HG03060 (cell line): Measurements from ENCODE around the gene DUOX2.
"Not testable (repeated sequence)": the region's sequence is repeated elsewhere in the genome, so short reads cannot be mapped to it uniquely, and the experiment has no call there.

ENCODE experiments used
- ATAC-seq: cut with Tn5 transposase; IDR thresholded peaks from one replicate; pipeline ENCODE4 v1.9.1; 2021; ENCODE audit warnings: low read depth, moderate number of reproducible peaks; ENCODE audit not compliant: unreplicated experiment

DUOX2 gene

DNA sequence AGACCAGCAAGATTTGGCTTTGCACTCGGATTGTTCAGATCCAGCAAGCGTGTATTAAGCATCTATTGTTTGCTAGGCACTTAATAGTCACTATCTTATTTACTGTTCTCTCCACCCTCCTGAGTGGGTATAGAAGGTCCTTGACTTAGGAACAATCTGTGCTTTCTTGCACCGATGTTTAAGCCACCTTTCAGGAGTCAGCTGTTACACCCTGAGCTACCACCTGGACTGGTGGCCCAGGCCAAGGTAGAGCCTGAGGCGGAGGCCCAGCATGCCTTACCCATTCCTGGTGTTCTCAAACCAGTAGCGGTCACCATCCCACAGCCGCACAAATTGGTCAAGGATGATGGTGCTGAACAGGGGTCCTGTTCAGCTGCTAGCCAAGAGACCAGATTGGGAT, 25.8 kb upstream of the DUOX2 start:
- no peak for ATAC-seq

- ATAC-seq, result no peak
These were observed 25.1 kb upstream of the DUOX2 start for GRCh38 chr15:45138814-45139765.

GRCh38 chr15:45137703-45138102, 23.7 kb upstream of the DUOX2 start:
- ATAC-seq, result no peak

DNA sequence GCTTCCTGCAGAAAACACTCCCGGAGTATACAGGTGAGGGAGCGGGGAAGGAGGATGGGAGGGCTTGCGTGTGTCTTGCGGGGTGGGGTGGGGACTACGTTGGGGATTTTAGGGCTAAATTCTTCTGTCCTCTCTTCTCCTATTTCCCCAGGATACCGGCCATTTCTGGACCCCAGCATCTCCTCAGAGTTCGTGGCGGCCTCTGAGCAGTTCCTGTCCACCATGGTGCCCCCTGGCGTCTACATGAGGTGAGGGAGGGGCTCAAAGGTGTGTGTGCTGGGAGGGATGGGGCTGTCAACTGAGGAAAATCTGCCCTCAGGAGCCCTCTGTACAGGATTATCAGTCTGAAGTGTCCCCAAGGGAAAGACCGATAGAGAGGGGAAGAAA, 22.4 kb upstream of the DUOX2 start:
- no peak for ATAC-seq

DNA sequence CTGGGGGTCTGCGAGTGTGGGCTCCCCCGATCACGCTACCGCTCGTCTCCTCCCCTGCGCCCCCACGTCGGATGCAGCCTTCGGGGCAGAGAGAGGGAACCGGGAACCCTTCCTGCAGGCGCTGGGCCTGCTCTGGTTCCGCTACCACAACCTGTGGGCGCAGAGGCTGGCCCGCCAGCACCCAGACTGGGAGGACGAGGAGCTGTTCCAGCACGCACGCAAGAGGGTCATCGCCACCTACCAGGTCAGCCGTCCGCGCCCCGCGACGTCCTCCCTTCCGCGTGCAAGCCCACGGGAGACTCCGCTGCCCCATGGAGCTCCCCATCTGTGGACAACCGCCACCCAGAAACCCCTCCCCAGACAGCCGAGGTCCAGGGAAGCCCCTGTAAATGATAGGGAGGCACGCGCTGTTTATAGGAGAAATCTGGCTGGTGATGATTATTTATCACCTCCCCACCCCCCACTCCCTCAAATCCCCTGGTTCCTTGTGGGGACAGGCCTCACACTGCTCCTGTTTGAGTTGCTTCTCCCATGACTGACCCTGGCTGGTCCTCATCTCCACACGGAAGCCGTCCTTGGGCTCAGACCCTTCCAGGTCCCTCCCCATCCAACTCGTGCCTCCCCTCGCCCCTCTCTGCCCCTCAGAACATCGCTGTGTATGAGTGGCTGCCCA, 21.9 kb upstream of the DUOX2 start:
- ATAC-seq, result not testable (repeated sequence)

DNA sequence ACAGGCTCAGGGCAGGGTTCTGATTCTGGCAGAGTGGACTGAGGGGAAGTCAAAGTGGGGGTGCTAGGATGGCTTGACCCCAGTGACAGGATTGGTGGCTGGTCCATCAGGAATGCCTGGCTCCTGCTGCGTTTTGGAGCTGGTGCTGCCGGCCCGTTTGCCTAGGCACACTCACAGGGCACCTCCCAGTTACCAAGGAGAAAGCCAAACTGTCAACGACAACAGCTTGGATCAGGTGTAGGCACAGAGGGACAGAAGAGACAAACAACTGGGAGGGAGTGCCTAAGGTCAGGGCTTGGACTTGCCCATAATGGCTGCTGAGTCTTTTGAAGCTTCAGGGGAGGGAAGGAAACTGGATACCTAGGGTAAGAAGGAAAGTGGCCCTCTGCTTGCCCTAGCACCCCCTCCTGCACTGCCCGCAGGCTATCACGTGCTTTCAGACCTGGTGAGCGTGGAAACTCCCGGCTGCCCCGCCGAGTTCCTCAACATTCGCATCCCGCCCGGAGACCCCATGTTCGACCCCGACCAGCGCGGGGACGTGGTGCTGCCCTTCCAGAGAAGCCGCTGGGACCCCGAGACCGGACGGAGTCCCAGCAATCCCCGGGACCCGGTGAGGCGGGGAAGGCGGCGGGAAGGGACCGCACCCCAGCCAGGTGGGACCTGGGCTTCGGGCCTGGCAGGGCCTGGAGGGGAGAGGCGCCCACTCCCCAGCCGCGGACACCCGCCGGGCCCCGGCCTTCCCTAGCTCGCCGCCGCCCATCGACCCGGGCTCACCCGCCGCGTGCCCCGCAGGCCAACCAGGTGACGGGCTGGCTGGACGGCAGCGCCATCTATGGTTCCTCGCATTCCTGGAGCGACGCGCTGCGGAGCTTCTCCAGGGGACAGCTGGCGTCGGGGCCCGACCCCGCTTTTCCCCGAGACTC, 21.0 kb upstream of the DUOX2 start:
- ATAC-seq, result no peak

DNA sequence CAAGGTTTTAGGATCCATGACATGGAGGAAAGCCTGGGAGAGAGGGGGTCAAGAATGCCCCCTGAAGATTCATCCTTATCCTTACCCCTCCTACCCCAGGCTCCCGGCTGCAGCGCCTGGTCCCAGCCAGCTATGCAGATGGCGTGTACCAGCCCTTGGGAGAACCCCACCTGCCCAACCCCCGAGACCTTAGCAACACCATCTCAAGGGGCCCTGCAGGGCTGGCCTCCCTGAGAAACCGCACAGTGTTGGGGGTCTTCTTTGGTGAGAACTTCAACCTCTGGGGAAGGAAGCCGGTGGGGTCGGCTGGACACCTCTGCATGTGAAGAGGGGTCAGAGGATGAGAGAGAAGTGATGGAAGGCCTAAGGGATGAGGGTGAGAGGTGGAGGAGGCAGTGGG, 20.1 kb upstream of the DUOX2 start:
- ATAC-seq, result no peak

DNA sequence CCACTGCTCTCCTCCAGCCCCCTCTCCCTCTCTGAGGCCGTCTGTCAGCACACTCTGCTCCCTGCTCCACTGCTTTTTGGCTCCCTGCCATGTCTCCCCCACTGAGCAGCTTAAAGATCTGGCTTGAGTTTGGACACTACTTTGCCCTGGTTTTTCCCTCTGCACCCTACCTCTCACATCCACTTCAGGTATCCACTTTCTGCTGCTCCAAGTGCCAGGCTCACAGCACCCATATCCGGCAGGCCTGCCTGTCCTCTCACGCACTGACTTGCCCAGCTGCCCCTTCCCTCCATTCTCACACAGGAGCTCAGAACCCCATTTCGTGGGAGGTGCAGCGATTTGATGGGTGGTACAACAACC, 19.6 kb upstream of the DUOX2 start:
- no peak for ATAC-seq

DNA sequence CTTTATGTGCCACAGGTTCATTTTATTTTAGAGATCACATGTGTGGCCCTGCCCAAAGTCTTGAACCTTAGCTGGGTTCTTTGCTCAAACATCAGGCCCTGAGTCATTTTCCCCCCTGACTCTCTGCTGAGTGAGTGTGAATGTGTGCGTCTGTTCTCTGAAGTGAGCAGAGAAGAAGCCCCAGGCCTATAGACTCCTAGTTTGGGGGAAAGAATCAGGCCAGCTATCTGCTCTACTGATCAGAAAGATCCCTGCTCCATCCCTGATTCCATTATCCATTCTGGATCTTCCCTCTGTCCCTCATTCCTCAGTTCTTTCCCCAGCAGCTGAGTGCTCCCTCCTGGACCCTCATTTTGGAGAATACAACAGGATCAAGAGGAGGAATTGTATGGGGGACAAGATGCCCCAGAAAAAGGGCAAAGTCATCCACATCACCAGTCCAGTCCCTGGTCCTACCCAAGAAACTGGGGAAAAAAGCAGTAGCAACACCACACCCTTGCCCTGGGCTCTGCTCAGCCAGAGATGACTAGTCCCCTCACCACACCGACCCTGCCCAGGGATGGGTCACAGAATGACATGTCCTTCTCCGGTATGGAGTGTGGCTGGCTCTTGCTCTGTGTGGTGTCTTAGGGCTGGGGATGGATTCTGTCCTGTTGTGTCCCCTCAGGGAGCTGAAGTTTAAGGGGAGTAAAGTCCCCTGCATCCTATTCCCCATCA, 19.0 kb upstream of the DUOX2 start:
- no peak for ATAC-seq

GRCh38 chr15:45131510-45131909, 17.5 kb upstream of the DUOX2 start:
- ATAC-seq, result no peak

- no peak for ATAC-seq
These were observed 16.5 kb upstream of the DUOX2 start for GRCh38 chr15:45130291-45131000.

DNA sequence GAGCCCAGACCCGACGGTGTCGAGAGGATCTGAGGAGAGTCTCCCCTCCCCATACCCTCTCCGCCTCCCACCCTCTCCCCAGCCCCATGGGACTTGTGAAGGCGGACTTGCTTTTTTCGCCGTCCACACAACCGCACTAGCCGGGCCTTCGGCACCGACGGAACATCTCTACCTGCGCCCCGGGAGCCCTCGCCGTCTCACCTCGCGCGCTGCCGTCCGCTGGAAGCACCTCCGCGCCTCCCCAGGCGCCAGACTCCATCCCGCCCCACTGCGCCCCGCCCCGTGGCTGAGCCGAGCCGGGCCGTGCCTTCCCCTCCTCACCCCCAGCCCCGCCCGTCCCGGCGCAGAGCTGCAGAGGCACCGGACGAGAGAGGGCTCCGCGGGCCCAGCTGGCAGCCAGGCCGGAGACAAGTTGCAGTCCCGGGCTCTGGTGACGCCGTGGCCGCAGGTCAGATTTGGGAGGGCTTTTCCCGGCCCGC, 15.7 kb upstream of the DUOX2 start, which contains the start of the genes DUOX1 and DUOXA1:
Gene DUOX1 (plus strand): TSS at position 344 of the 479 bp plus-strand sequence. CDS start 1,973 bp downstream, outside the sequence.
Gene DUOXA1 (minus strand): TSS at position 229 of the 479 bp plus-strand sequence. CDS start 6,865 bp downstream, outside the sequence.
- ATAC-seq, result no peak

DNA sequence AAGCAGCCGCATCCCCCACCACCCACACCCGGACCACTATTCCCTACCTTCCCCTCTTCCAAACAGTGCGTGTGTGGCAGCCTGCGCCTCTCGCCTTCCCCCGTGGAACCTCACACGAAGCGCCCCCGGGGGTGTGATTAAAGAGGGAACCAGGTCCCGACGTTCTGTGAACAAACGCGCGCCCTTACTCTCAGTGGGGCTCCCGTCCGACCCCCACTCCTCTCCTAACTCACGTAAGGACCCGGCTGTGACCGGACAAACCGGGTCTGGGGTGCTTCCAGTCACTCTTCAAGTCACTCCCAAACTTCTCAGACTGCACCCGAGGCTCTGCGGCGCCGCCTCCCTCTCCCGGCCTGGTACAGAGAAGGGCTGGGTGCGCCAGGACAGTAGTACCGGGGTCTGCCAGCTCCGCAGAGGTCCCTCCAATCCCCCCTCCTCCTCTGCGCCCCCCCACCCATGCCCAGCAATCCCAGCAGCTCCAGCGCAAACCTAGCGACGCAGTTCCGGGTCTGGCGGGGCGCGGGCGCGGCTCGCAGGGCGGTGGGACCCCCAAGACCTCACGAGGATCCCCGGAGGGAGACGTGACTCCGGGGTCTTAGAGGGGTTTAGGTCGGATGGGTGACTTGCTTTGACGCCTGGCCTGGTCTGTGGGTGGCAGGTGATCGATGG, 15.1 kb upstream of the DUOX2 start:
- ATAC-seq, result no peak

DNA sequence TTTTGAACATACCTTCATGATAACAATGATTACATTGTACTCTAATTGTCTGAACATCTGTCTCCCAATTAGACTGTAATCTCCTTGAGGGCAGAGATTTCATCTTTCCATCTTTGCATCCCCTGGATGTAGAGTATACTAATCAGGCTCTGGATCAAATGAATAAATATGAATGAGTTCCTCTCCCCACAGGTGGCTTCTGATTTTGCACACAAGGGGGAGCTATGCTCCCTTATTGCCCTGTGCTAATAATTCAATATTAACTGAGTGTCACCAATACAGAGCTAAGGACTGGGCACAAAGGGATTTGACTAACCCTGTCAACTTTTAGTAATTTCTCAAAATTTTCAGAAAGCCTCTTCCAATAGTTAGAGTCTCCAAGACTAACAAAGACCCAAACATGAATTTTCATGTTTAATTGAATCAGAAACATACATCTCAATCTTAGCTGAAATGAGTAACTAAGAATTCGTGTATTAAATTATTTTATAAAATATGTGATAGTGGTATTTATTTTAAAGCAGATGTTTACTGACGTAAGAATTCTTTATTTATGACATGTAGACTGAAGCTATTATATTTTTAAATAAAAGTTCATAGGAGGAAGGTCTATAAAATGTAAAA, 12.7 kb upstream of the DUOX2 start:
- no peak for ATAC-seq

DNA sequence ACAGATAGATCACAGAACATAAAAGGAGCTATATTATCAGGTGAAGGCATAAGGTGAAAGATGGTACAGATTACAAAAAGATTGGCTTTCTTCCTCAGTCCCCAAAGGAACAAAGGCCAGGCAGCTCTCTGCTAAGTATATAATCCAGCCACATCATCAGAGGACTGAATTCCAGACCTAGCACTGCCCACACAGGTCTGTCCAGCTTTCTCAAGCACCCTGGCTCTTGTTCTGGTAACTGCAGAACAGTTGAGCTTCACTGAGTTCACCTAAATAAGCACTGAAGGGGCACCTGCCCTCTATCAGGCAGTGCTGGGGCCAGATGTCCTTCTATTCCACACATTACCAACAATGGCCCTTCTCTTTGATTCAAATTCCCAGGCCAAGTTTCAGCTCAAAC, 9.4 kb upstream of the DUOX2 start:
- ATAC-seq, result no peak

- no peak for ATAC-seq
These were observed 8.7 kb upstream of the DUOX2 start for GRCh38 chr15:45122719-45123118.

DNA sequence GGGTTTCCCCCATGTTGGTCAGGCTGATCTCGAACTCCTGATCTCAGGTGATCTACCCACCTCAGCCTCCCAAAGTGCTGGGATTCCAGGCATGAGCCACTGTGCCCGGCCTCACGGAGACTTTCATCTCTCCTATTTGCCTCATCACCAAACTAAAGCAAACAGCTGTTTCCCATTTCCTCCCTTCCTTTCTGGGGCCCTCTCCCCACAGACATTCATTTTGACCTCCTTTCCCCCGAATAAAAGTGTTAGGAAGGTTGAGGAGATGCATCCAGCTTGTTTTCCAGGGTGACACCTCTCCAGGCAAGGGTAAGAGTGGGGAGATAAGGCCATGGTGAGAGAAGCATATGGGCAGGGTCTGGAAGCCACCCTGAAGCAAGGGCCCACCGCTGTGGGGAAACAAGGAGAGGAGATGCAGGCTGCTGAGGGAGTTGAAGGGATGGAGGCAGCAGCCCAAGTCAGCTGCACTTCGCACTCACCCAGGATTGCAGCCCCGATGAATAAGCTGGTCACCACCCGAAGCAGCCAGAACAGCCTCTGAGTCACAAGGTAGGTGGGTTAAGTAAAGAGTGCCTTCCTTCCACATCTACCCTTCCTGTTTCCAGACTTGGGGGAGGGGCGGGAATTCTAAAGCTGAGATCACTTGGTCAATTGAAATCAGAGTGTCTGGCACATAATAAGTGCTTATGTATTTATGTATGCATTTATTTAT, 7.9 kb upstream of the DUOX2 start:
- ATAC-seq, result no peak

DNA sequence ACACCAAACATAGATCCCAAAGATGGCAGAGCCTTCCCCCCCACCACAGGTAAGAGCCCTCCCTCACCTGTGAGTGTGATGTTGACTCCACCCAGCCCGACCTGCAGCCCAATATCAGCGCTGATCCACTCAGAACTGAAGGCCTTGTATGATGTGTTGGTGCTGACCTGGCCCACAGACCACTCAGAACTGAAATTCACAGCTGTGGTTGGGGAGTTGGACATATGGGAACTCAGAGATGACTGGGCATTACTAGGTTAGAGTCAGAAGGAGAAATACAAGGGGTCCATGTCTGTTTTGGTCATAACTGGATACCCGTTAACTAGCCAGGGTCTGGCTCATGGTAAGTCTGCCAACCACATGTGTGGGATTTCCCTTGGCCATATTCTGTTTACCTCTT, 7.0 kb upstream of the DUOX2 start:
- no peak for ATAC-seq
